ENCODE data around the gene DENND10.
"Not testable (repeated sequence)": the region's sequence is repeated elsewhere in the genome, so short reads cannot be mapped to it uniquely, and the experiment has no call there.

The DENND10 gene

GRCh38 chr10:119101366-119102098 lies 2.4 kb upstream of the DENND10 start:
- no peak overlapping the region for H3K9ac ChIP-seq (ENCODE audit: low read depth, low read length)
- no peaks in the 10 kb centered on the region for H3K9me3 ChIP-seq (ENCODE audit: control insufficient read depth, insufficient read depth, low read length)
- H3K4me3 ChIP-seq (ENCODE audit: low read depth, low read length), result no peak overlapping the region
- H3K36me3 ChIP-seq (ENCODE audit: control insufficient read depth, insufficient read depth, low read length), result no peaks in the 10 kb centered on the region
- H3K27me3 ChIP-seq (ENCODE audit: control insufficient read depth, insufficient read depth, low read length), result no peaks in the 10 kb centered on the region
- H3K4me1 ChIP-seq (ENCODE audit: control insufficient read depth, insufficient read depth, low read length), result peaks cover 6% of the 10 kb centered on the region

DNA sequence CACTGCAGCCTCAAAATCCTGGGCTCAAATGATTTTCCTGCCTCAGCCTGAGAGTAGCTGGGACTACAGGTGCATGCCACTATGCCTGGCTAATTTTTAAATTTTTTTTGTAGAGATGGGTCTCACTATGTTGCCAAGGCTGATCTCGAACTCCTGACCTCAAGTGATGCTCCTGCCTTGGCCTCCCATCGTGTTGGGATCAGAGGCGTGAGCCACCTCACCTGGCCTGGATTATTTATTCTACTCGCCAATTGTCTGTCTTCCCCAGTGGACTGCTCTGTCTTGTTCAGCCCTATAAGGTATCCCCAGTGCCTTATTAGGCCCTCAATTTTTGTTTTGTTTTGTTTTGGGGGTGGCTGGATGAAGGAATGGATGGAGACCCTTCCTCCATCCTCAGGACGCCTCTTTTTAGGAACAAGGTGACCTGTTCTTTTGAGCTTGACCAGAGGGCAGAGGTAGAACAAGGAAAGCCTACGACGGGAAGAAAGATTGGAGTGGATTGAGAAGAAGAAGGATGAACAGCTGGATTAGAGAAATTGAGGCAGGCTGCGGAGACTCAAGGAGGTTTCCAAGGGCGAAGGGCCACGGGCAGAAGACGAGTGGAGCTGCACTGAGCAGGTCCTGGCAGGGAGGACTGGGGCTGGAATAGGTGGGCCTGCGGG lies 541 bp upstream of the DENND10 start:
- H3K4me3 ChIP-seq (ENCODE audit: low read depth, low read length), result peak overlapping the region; percentile 1

GRCh38 chr10:119104654-119105015 lies 722 bp downstream of the DENND10 start:
- H3K9ac ChIP-seq (ENCODE audit: low read depth, low read length), result peak overlapping the region; percentile 76
- peak overlapping the region; percentile 80 for H3K4me3 ChIP-seq (ENCODE audit: low read depth, low read length)
- H3K9me3 ChIP-seq (ENCODE audit: control insufficient read depth, insufficient read depth, low read length), result no peaks in the 10 kb centered on the region
- H3K4me1 ChIP-seq (ENCODE audit: control insufficient read depth, insufficient read depth, low read length), result peaks cover 6% of the 10 kb centered on the region
- peaks cover 6% of the 10 kb centered on the region for H3K36me3 ChIP-seq (ENCODE audit: control insufficient read depth, insufficient read depth, low read length)
- no peaks in the 10 kb centered on the region for H3K27me3 ChIP-seq (ENCODE audit: control insufficient read depth, insufficient read depth, low read length)

More for the DNA sequence above, 541 bp upstream of the DENND10 start:
- no peaks in the 10 kb centered on the region for H3K9me3 ChIP-seq (ENCODE audit: control insufficient read depth, insufficient read depth, low read length)
- H3K4me1 ChIP-seq (ENCODE audit: control insufficient read depth, insufficient read depth, low read length), result peaks cover 6% of the 10 kb centered on the region
- H3K9ac ChIP-seq (ENCODE audit: low read depth, low read length), result no peak overlapping the region
- no peaks in the 10 kb centered on the region for H3K27me3 ChIP-seq (ENCODE audit: control insufficient read depth, insufficient read depth, low read length)
- peaks cover 6% of the 10 kb centered on the region for H3K36me3 ChIP-seq (ENCODE audit: control insufficient read depth, insufficient read depth, low read length)

GRCh38 chr10:119105155-119105554 lies 1.2 kb downstream of the DENND10 start:
- Histone ChIP-seq H3K27me3 (ENCODE audit: control insufficient read depth, insufficient read depth, low read length) (no peaks in the 10 kb centered on the region), H3K36me3 (ENCODE audit: control insufficient read depth, insufficient read depth, low read length) (peaks cover 6% of the 10 kb centered on the region), H3K9me3 (ENCODE audit: control insufficient read depth, insufficient read depth, low read length) (no peaks in the 10 kb centered on the region), H3K4me1 (ENCODE audit: control insufficient read depth, insufficient read depth, low read length) (peaks cover 6% of the 10 kb centered on the region), H3K4me3 (ENCODE audit: low read depth, low read length) (peak overlapping the region; percentile 80), H3K9ac (ENCODE audit: low read depth, low read length) (peak overlapping the region; percentile 76)

- not testable (repeated sequence) for H3K4me3 ChIP-seq (ENCODE audit: low read depth, low read length); H3K36me3 ChIP-seq (ENCODE audit: control insufficient read depth, insufficient read depth, low read length); H3K4me1 ChIP-seq (ENCODE audit: control insufficient read depth, insufficient read depth, low read length); H3K27me3 ChIP-seq (ENCODE audit: control insufficient read depth, insufficient read depth, low read length); H3K9me3 ChIP-seq (ENCODE audit: control insufficient read depth, insufficient read depth, low read length); H3K9ac ChIP-seq (ENCODE audit: low read depth, low read length)
Observed at GRCh38 chr10:119105899-119106298, 2.0 kb downstream of the DENND10 start.

- not testable (repeated sequence) for H3K4me1 ChIP-seq (ENCODE audit: control insufficient read depth, insufficient read depth, low read length); H3K4me3 ChIP-seq (ENCODE audit: low read depth, low read length); H3K9me3 ChIP-seq (ENCODE audit: control insufficient read depth, insufficient read depth, low read length); H3K9ac ChIP-seq (ENCODE audit: low read depth, low read length); H3K27me3 ChIP-seq (ENCODE audit: control insufficient read depth, insufficient read depth, low read length); H3K36me3 ChIP-seq (ENCODE audit: control insufficient read depth, insufficient read depth, low read length)
Observed at GRCh38 chr10:119107106-119107505, 3.2 kb downstream of the DENND10 start.

DNA sequence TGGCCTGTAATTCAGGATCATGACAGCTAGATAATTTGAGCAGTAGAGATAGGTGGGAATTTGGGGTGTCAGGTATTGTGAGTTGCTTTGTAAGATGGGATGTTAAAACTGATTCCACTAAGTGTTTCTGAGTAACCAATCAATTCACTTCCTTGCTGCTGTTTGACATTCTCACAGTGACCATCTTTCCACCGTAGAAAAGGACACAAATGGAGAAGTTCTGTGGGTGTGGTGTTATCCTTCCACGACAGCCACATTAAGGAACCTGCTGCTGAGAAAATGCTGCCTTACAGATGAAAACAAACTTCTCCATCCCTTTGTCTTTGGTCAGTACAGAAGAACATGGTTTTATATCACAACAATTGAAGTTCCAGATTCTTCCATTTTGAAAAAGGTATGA lies 3.9 kb downstream of the DENND10 start:
- H3K9me3 ChIP-seq (ENCODE audit: control insufficient read depth, insufficient read depth, low read length); H3K4me3 ChIP-seq (ENCODE audit: low read depth, low read length); H3K36me3 ChIP-seq (ENCODE audit: control insufficient read depth, insufficient read depth, low read length); H3K9ac ChIP-seq (ENCODE audit: low read depth, low read length); H3K27me3 ChIP-seq (ENCODE audit: control insufficient read depth, insufficient read depth, low read length); H3K4me1 ChIP-seq (ENCODE audit: control insufficient read depth, insufficient read depth, low read length): not testable (repeated sequence)

DNA sequence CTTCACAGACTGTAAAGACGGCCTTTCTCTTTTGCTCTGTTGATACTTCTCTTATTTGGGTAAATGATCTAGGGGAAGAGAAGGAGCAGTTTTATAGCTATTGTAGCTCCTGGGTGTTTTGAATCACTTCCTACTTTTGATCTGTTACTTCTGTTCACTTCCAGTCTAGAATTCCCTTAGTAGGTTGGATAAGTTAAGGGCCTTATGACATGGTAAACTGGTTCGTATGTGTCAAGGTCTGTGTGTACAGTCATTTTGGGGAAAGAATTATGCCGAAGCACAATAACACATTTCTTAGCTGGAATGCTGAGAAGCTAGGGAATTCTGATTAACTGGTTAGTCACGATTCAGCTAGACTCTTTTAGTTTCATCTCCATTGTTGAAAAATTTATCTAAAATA lies 8.1 kb downstream of the DENND10 start:
- no peak overlapping the region for H3K4me3 ChIP-seq (ENCODE audit: low read depth, low read length)
- no peaks in the 10 kb centered on the region for H3K4me1 ChIP-seq (ENCODE audit: control insufficient read depth, insufficient read depth, low read length)
- H3K9me3 ChIP-seq (ENCODE audit: control insufficient read depth, insufficient read depth, low read length), result no peaks in the 10 kb centered on the region
- H3K9ac ChIP-seq (ENCODE audit: low read depth, low read length), result no peak overlapping the region
- H3K27me3 ChIP-seq (ENCODE audit: control insufficient read depth, insufficient read depth, low read length), result no peaks in the 10 kb centered on the region
- peaks cover 18% of the 10 kb centered on the region for H3K36me3 ChIP-seq (ENCODE audit: control insufficient read depth, insufficient read depth, low read length)

DNA sequence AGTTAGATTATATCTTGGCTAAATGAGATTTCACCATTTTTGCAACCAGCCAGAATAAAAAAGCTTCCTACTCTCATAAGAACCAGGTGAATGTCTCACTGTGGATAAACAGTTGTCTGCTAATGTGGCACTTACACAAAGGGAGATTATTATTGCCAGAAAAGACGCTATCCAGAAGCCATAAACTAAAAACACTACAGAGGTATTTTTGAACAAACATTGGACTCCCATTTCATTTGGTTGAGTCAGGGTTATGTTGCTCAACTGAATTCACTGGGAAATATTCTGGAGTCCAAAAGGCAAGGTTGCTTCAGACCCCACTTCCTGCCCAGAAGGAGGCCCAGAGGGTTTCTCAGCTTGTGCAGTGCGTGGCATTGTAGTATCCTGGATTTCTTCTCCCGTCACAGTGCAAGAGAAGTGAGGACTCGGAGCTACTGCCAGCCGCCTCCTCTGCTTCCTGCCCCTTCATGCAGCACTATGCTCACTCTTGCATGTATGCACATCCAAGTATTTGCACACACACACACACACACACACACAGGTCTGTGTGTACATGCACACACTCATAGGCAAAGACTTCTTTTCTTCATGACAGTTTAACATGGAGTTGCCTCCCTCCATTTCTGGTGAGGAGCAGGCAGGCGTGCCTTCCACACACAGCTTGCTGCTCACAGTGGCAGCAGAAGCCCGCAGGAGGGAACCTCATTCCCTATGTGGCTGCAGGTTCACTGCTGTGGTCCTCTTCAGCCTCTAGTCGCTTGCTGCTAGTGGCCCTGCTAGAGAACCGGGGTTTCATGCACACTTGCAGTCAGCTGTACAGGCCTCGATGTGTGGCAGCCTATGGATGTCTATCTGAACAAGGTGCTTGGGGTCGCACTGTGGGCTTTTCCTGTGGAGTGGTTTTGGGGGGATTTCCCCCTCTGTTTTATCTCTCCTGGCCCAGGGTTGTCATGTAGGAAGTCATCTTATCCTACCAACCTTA lies 10.1 kb downstream of the DENND10 start:
- Histone ChIP-seq H3K9me3 (ENCODE audit: control insufficient read depth, insufficient read depth, low read length) (no peaks in the 10 kb centered on the region), H3K9ac (ENCODE audit: low read depth, low read length) (no peak overlapping the region), H3K27me3 (ENCODE audit: control insufficient read depth, insufficient read depth, low read length) (no peaks in the 10 kb centered on the region), H3K4me1 (ENCODE audit: control insufficient read depth, insufficient read depth, low read length) (no peaks in the 10 kb centered on the region), H3K4me3 (ENCODE audit: low read depth, low read length) (no peak overlapping the region), H3K36me3 (ENCODE audit: control insufficient read depth, insufficient read depth, low read length) (peaks cover 19% of the 10 kb centered on the region)

DNA sequence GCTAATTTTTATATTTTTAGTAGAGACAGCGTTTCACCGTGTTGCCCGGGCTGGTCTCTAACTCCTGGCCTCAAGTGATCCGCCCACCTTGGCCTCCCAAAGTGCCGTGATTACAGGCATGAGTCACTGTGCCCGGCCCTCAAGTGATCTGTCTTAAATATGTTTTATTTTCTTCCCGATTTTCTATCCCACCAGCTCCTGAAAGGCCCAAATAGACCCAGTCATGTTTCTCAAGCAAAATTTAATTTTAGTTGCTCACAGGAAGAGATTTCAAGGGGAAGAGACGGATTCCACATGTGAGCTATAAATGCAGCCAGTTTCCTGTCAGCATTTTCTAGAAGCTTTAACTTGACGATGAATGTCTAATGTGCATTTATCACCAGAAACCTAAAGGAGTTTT lies 12.0 kb downstream of the DENND10 start:
- no peak overlapping the region for H3K4me3 ChIP-seq (ENCODE audit: low read depth, low read length)
- no peak overlapping the region for H3K9ac ChIP-seq (ENCODE audit: low read depth, low read length)
- no peaks in the 10 kb centered on the region for H3K9me3 ChIP-seq (ENCODE audit: control insufficient read depth, insufficient read depth, low read length)
- no peaks in the 10 kb centered on the region for H3K4me1 ChIP-seq (ENCODE audit: control insufficient read depth, insufficient read depth, low read length)
- H3K27me3 ChIP-seq (ENCODE audit: control insufficient read depth, insufficient read depth, low read length), result no peaks in the 10 kb centered on the region
- peaks cover 26% of the 10 kb centered on the region for H3K36me3 ChIP-seq (ENCODE audit: control insufficient read depth, insufficient read depth, low read length)

GRCh38 chr10:119116326-119116951 lies 12.5 kb downstream of the DENND10 start:
- Histone ChIP-seq H3K4me3 (ENCODE audit: low read depth, low read length) (no peak overlapping the region), H3K27me3 (ENCODE audit: control insufficient read depth, insufficient read depth, low read length) (no peaks in the 10 kb centered on the region), H3K9me3 (ENCODE audit: control insufficient read depth, insufficient read depth, low read length) (no peaks in the 10 kb centered on the region), H3K36me3 (ENCODE audit: control insufficient read depth, insufficient read depth, low read length) (peaks cover 29% of the 10 kb centered on the region), H3K9ac (ENCODE audit: low read depth, low read length) (no peak overlapping the region), H3K4me1 (ENCODE audit: control insufficient read depth, insufficient read depth, low read length) (no peaks in the 10 kb centered on the region)
